SH-SY5Y (cell line): ENCODE measurements around the gene RNLS.

ENCODE experiments used
- GATA2 ChIP-seq: IDR thresholded peaks from 2 replicates; pipeline ENCODE4 v1.6.1; 2011; ENCODE audit warnings: mild to moderate bottlenecking, low read depth, low read length
- GATA3 ChIP-seq: IDR thresholded peaks from 2 replicates; pipeline ENCODE4 v1.6.1; 2011; ENCODE audit warnings: low read depth, mild to moderate bottlenecking, low read length, moderate library complexity

DNA sequence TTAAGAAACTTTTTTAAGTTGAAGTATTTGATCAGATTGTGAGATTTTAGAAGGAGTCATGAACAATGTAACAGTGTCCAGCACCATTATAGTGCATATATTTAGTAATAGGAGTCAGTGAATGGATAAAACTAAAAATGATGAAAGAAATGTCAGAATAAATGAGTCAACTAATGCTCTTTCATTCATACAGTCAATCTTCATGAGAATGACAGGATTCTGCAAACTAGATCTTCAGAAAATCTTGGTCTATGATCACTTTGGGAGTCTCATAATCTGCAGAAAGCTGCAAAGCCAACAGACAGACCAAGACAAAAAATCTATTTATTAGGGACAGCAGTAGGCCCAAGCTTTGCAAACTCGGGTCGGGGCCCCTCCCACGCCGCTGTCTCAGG is 710 bp downstream of the RNLS start:
- TF ChIP-seq GATA2 = no peak
- no peak for TF ChIP-seq GATA3
